Stimulated activated effector memory CD8-positive, alpha-beta T cell treated with anti-CD3 and anti-CD28 coated beads, Interleukin-12 subunit alpha, Interleukin-12 subunit beta, amount 100 ng/mL, for 72 hours (primary cell): Measurements from ENCODE around the gene FGD5.
A peak's percentile ranks its signal among the peaks of the same experiment; 100 is the strongest.

Experiments
- ATAC-seq: fragments of 150-1000 bp; cut with Tn5 transposase; 2 replicates; pipeline ENCODE4 v1.10.0; 2021
- DNase-seq, 2 donors: peaks; one replicate each; pipeline ENCODE4 v3.0.0; 2021 to 2022; ENCODE audit warnings: low spot score in 2 of 2
- H3K27ac Mint-ChIP-seq: one replicate; pipeline ENCODE4 v1.8.0; 2022; ENCODE audit warnings: mild to moderate bottlenecking, mixed read lengths
- H3K36me3 Mint-ChIP-seq: one replicate; pipeline ENCODE4 v1.8.0; 2022; ENCODE audit warnings: mild to moderate bottlenecking, mixed read lengths
- H3K4me1 Mint-ChIP-seq: one replicate; pipeline ENCODE4 v1.8.0; 2022; ENCODE audit warnings: mixed read lengths
- H3K4me3 Mint-ChIP-seq: one replicate; pipeline ENCODE4 v1.8.0; 2022; ENCODE audit warnings: mild to moderate bottlenecking, mixed read lengths
- H3K9me3 Mint-ChIP-seq: one replicate; pipeline ENCODE4 v1.8.0; 2022; ENCODE audit warnings: mixed read lengths

Gene FGD5

DNA sequence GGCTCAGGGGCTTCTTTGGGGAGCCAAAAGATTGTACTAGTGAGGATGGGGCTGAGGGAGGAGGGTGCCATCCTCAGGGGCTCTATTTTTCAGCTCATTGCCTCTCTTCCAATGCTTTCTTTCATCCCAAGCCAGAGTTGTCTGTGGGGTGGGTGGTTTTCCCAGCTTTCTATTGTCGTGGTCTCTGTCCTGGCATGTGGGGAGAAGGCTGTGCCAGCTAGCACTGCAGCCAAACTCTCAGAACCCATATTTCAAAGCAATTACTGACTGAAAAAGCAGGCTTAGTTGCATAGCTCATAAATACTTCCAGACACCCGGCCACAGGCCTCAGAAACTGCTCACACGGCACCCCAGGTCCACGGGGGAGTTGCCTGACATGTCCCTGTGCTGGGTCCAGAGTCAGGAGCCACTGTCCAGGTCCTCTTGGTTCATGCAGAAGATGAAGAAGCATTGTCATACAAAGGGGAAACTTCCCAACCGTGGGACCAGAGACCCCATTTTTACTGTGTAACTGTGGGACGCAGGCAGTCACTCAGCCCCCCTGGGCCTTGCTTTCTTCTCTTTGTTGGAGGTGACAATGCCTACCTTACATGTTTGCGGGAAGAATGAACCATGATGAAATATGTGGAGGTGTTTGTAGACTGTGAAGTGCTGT is 27.6 kb downstream of the FGD5 start:
- Mint-ChIP-seq H3K9me3 (no peaks in the 10 kb centered on the region), H3K27ac (no peak overlapping the region), H3K36me3 (no peaks in the 10 kb centered on the region), H3K4me1 (peaks cover 13% of the 10 kb centered on the region), H3K4me3 (no peak overlapping the region)
- no peak for DNase-seq
- ATAC-seq = no peak

- Mint-ChIP-seq H3K4me3 (no peak overlapping the region), H3K36me3 (no peaks in the 10 kb centered on the region), H3K27ac (no peak overlapping the region), H3K9me3 (no peaks in the 10 kb centered on the region), H3K4me1 (peaks cover 13% of the 10 kb centered on the region)
- DNase-seq (no peak), ATAC-seq (peak; percentile 3)
These were observed 29.1 kb downstream of the FGD5 start for GRCh38 chr3:14847613-14848541.

DNA sequence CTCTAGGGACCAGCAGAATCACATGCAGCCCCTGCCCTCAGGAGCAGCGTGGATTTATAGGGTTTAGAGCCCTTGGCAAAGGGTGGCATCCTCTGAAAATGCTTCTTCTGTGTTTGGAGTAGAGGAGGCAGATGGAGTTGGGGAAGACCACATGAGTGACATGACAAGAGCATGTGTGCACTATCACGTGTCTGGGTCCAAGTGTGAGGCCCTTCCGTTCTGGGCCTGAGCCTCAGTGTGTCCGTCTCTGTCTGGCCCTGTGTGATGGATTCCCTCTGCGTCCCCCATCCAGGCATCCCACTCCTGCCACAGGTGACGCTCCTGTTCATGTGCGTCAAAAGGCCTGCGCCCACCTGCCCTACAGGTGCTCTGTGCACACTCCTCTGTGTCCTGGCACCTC is 30.1 kb downstream of the FGD5 start:
- H3K9me3 Mint-ChIP-seq = no peaks in the 10 kb centered on the region

GRCh38 chr3:14849638-14850230 is 31.0 kb downstream of the FGD5 start:
- Mint-ChIP-seq H3K36me3 (no peaks in the 10 kb centered on the region), H3K27ac (no peak overlapping the region), H3K9me3 (no peaks in the 10 kb centered on the region), H3K4me3 (no peak overlapping the region), H3K4me1 (peaks cover 13% of the 10 kb centered on the region)
- no peak for DNase-seq
- ATAC-seq = no peak

More for the DNA sequence above, 30.1 kb downstream of the FGD5 start:
- DNase-seq (no peak), ATAC-seq (no peak)
- H3K4me3 Mint-ChIP-seq = no peak overlapping the region
- H3K36me3 Mint-ChIP-seq = no peaks in the 10 kb centered on the region
- H3K4me1 Mint-ChIP-seq = peaks cover 13% of the 10 kb centered on the region
- H3K27ac Mint-ChIP-seq = no peak overlapping the region

- Mint-ChIP-seq H3K27ac (no peak overlapping the region), H3K4me1 (peaks cover 13% of the 10 kb centered on the region), H3K4me3 (no peak overlapping the region), H3K9me3 (no peaks in the 10 kb centered on the region), H3K36me3 (no peaks in the 10 kb centered on the region)
- ATAC-seq (no peak), DNase-seq (no peak)
These were observed 33.4 kb downstream of the FGD5 start for GRCh38 chr3:14852058-14852594.

- no peak for ATAC-seq
- no peak for DNase-seq
These were observed 34.0 kb downstream of the FGD5 start for GRCh38 chr3:14852717-14853116.

GRCh38 chr3:14853271-14853951 is 34.6 kb downstream of the FGD5 start:
- DNase-seq = no peak
- no peaks in the 10 kb centered on the region for H3K36me3 Mint-ChIP-seq
- ATAC-seq = no peak
- peaks cover 4% of the 10 kb centered on the region for H3K4me1 Mint-ChIP-seq
- no peaks in the 10 kb centered on the region for H3K9me3 Mint-ChIP-seq
- H3K4me3 Mint-ChIP-seq = no peak overlapping the region
- no peak overlapping the region for H3K27ac Mint-ChIP-seq

More at GRCh38 chr3:14852717-14853116, 34.0 kb downstream of the FGD5 start:
- no peaks in the 10 kb centered on the region for H3K9me3 Mint-ChIP-seq
- H3K4me3 Mint-ChIP-seq = no peak overlapping the region
- H3K36me3 Mint-ChIP-seq = no peaks in the 10 kb centered on the region
- peaks cover 11% of the 10 kb centered on the region for H3K4me1 Mint-ChIP-seq
- no peak overlapping the region for H3K27ac Mint-ChIP-seq

- no peak for ATAC-seq
- H3K27ac Mint-ChIP-seq = no peak overlapping the region
- no peaks in the 10 kb centered on the region for H3K4me1 Mint-ChIP-seq
- DNase-seq = no peak
- no peak overlapping the region for H3K4me3 Mint-ChIP-seq
- no peaks in the 10 kb centered on the region for H3K36me3 Mint-ChIP-seq
- H3K9me3 Mint-ChIP-seq = no peaks in the 10 kb centered on the region
These were observed 38.7 kb downstream of the FGD5 start for GRCh38 chr3:14857506-14857905.

DNA sequence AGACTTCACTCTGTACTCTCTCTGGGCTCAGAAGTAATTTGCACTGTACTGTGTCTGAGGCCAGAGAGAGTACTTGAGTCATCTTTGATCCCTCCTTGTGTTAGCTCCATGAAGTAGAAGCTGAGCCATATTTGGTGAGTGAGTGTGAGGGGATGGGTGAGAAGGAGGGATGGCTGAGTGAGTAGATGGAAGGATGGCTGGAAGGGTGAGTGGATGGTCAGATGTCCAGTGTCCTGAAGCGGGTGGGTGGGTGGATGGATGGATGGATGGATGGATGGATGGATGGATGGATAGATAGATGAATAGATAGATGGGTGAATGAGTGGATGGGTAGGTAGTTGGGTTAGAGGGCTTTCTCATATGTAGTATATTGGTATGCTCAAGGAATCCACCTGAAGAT is 39.3 kb downstream of the FGD5 start:
- no peak for ATAC-seq
- H3K36me3 Mint-ChIP-seq = no peaks in the 10 kb centered on the region
- H3K4me3 Mint-ChIP-seq = no peak overlapping the region
- no peak for DNase-seq
- no peaks in the 10 kb centered on the region for H3K4me1 Mint-ChIP-seq
- no peak overlapping the region for H3K27ac Mint-ChIP-seq
- no peaks in the 10 kb centered on the region for H3K9me3 Mint-ChIP-seq

DNA sequence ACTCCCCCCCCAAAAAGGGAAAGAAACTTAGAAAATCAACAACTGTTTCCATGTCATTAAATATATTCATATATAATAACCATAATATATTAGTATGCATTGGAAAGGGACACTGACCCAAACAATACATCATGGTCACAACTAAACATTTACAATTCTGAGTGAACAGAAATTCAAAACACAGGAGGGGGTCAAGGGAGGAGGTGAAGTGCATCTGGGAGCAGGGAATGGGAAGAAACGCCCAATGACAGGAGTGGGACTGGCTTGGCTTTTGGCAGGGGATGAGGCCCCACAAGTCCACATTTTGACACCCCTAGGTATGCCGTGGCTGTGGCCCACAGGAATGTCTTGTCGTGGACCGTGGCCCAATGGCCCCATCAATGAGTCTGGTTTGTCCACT is 41.1 kb downstream of the FGD5 start:
- no peaks in the 10 kb centered on the region for H3K4me1 Mint-ChIP-seq
- ATAC-seq = no peak
- no peaks in the 10 kb centered on the region for H3K36me3 Mint-ChIP-seq
- H3K4me3 Mint-ChIP-seq = no peak overlapping the region
- no peak for DNase-seq
- H3K27ac Mint-ChIP-seq = no peak overlapping the region
- no peaks in the 10 kb centered on the region for H3K9me3 Mint-ChIP-seq

DNA sequence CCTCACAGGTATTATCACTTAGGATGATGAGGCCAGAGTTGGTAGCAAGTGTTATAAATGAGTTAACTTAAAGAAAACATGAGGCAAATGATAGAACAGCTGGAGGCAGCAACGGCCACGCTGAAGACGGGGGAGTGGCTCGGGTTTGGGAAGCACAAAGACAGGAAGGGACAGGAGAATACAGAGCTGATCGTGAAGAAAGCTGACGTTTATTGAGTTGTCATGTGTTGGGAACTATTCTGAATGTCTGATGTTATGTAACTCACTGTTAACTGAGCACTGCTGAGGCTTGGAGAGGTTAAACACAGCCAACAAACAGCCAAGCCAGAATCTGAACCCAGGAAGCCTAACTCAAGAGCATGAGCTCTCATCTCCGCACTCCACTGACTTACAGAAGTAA is 42.3 kb downstream of the FGD5 start:
- no peaks in the 10 kb centered on the region for H3K4me1 Mint-ChIP-seq
- no peaks in the 10 kb centered on the region for H3K36me3 Mint-ChIP-seq
- no peak for DNase-seq
- H3K9me3 Mint-ChIP-seq = no peaks in the 10 kb centered on the region
- no peak overlapping the region for H3K4me3 Mint-ChIP-seq
- ATAC-seq = no peak
- no peak overlapping the region for H3K27ac Mint-ChIP-seq

DNA sequence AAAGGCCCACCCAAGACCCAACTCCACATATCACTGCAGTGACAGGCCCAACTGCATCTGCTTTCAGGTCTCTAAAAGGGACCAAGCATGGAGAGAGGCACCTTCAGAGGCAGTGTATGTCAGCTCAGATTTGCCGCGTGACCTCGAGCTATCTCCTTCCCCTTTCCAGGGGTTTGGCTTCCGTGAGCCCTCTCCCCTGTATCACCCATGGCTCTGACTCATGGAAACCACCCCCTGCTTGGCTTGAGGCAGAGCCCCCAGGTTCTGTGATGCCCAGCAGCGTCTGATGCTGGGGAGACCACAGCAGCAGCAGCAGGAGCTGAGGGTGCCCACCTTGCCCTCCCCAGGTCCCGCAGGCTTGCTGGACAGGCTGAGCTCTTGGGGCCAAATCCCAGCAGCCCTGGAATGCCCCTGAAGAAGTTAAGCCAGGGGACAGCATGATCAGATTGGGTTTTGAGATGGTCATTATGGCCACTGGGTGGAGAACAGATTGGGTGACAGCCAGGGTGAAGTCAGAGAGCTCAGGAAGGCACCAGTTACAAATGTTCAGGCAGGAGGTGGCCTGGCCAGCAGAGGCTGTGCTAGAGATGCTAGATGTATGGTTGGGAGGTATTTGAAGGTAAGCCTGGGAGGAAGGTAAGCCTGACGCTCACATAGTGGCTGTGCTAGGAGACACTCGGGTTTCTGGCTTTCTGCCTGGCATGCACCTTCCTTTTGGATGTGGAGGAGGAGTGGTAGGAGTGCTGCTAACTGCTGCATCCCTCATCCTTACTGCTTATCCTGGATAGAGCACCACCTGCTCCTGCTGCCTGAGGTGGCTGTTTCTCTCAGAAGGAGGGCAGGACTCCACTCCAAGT is 42.9 kb downstream of the FGD5 start:
- Mint-ChIP-seq H3K9me3 (no peaks in the 10 kb centered on the region), H3K27ac (no peak overlapping the region), H3K4me3 (no peak overlapping the region), H3K4me1 (no peaks in the 10 kb centered on the region), H3K36me3 (no peaks in the 10 kb centered on the region)
- DNase-seq (no peak), ATAC-seq (peak; percentile 5)

DNA sequence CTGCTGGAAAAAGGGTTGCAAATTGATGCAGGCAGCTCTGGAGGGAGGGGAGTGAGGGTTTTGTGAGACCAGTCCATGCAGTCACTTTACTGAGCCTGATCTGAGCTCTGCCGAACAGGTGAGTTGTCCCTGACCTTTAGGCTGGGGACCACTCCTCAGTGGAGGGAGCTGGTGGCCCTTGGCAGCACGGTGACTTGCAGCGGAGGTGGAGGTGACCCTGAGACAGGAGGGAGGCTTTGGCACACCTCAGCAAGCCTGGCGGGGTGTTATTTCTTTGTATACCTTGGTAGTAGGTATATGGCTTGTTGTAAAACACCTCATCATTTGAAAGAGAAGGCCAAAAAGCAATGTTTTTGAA is 43.5 kb downstream of the FGD5 start:
- no peak overlapping the region for H3K4me3 Mint-ChIP-seq
- peak; percentile 5 for ATAC-seq

DNA sequence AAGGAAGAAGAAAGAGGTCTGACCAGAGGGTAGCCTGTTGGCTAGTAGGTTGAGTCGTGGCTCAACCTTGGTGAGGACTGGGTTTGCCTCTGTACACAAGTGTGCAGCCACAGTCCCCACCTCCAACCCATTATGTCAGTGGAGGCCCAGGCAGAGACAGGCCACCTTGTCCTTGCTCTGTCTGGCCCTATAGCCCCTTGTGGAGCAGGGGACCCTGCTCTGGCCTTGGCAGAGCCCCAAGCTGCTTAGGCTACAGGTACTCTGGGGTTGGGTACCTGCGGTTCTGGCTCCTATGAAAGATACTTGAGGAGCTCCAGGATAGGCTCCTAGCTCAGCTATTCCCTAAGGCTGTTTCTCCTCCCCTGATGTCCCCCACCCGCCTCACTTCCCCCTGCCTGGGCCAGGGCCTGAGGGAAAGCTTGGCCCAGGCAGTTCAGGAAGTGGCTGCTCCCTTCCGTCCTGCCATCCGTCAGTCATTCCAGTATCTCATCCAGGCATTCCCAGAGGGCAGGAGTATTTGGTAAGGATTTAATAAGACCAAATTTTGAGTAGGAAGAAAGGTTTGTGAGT is 44.0 kb downstream of the FGD5 start:
- Mint-ChIP-seq H3K4me3 (no peak overlapping the region), H3K27ac (no peak overlapping the region), H3K36me3 (no peaks in the 10 kb centered on the region), H3K9me3 (no peaks in the 10 kb centered on the region), H3K4me1 (no peaks in the 10 kb centered on the region)
- no peak for ATAC-seq
- DNase-seq = no peak

More for the DNA sequence above, 43.5 kb downstream of the FGD5 start:
- Mint-ChIP-seq H3K4me1 (no peaks in the 10 kb centered on the region), H3K27ac (no peak overlapping the region), H3K9me3 (no peaks in the 10 kb centered on the region), H3K36me3 (no peaks in the 10 kb centered on the region)
- no peak for DNase-seq
